WTC11 (cell line): ENCODE measurements around the gene DBX1. TPM values are rescaled to one million over a fixed set of nuclear protein-coding genes. Genes with fewer than 3 reads are reported as not detected.

ENCODE experiments used
- ATAC-seq: fragments of 200-7000 bp; cut with Tn5 transposase; 2 replicates; pipeline ENCODE4 v1.10.0; 2021; ENCODE audit warnings: mild to moderate bottlenecking, moderate library complexity
- CTCF ChIA-PET: fragments of 300-600 bp; sonication (Branson Sonifier 250); formaldehyde crosslinking; loops from one replicate; lab custom pipeline; 2021; ENCODE audit warnings: antibody characterized with exemption; lab: Charles Lee
- POLR2A ChIA-PET: fragments of 350-600 bp; sonication (Branson Sonifier 250); formaldehyde crosslinking; loops from one replicate; lab custom pipeline; 2021; ENCODE audit warnings: antibody characterized with exemption; lab: Charles Lee
- DNase-seq: peaks from one replicate; pipeline ENCODE4 v3.0.0; 2021; ENCODE audit warnings: low spot score
- H3K27ac Mint-ChIP-seq: 2 replicates; pipeline ENCODE4 v1.8.0; 2021; ENCODE audit warnings: mixed read lengths
- H3K27me3 Mint-ChIP-seq: 2 replicates; pipeline ENCODE4 v1.8.0; 2021; ENCODE audit warnings: low read depth, mild to moderate bottlenecking, moderate library complexity, mixed read lengths
- H3K36me3 Mint-ChIP-seq: 2 replicates; pipeline ENCODE4 v1.8.0; 2021; ENCODE audit warnings: mixed read lengths
- H3K4me1 Mint-ChIP-seq: 2 replicates; pipeline ENCODE4 v1.8.0; 2022; ENCODE audit warnings: mixed read lengths
- H3K4me3 Mint-ChIP-seq: 2 replicates; pipeline ENCODE4 v1.8.0; 2021; ENCODE audit warnings: mild to moderate bottlenecking, moderate library complexity, mixed read lengths
- H3K9me3 Mint-ChIP-seq: 2 replicates; pipeline ENCODE4 v1.8.0; 2021; ENCODE audit warnings: mixed read lengths
- ARID4B ChIP-seq: sonication (generic); formaldehyde crosslinking; IDR thresholded peaks from 2 replicates; pipeline ENCODE4 v1.8.0; 2023; ENCODE audit warnings: missing genetic modification reagents, mild to moderate bottlenecking, borderline replicate concordance
- ATF1 ChIP-seq: sonication (generic); formaldehyde crosslinking; IDR thresholded peaks from 2 replicates; pipeline ENCODE4 v1.8.1; 2023; ENCODE audit warnings: mild to moderate bottlenecking, moderate library complexity, missing genetic modification reagents
- ATF3 ChIP-seq: sonication (generic); formaldehyde crosslinking; conservative IDR thresholded peaks from 2 replicates; pipeline ENCODE4 v1.8.1; 2022; ENCODE audit warnings: mild to moderate bottlenecking, missing genetic modification reagents
- CTCF ChIP-seq: fragments of 200-600 bp; IDR thresholded peaks from 2 replicates; pipeline ENCODE4 v1.8.0; 2022; ENCODE audit warnings: antibody characterized with exemption
- ELF4 ChIP-seq: sonication (generic); formaldehyde crosslinking; IDR thresholded peaks from 2 replicates; pipeline ENCODE4 v1.8.1; 2022; ENCODE audit warnings: low read depth, mild to moderate bottlenecking, moderate library complexity, missing genetic modification reagents
- EMX1 ChIP-seq: fragments of 250-450 bp; sonication (Bioruptor Pico); IDR thresholded peaks from 2 replicates; pipeline ENCODE4 v1.8.0; 2021; ENCODE audit warnings: mild to moderate bottlenecking
- ETV6 ChIP-seq: sonication (generic); formaldehyde crosslinking; IDR thresholded peaks from 2 replicates; pipeline ENCODE4 v1.8.1; 2022; ENCODE audit warnings: mild to moderate bottlenecking, missing genetic modification reagents
- FOXJ3 ChIP-seq: sonication (generic); formaldehyde crosslinking; IDR thresholded peaks from 2 replicates; pipeline ENCODE4 v1.9.0; 2021; ENCODE audit warnings: missing genetic modification reagents, mild to moderate bottlenecking, borderline replicate concordance
- FOXK1 ChIP-seq: sonication (generic); formaldehyde crosslinking; IDR thresholded peaks from 2 replicates; pipeline ENCODE4 v1.8.0; 2022; ENCODE audit warnings: mild to moderate bottlenecking, moderate library complexity, missing genetic modification reagents
- FOXP1 ChIP-seq: sonication (generic); formaldehyde crosslinking; IDR thresholded peaks from 2 replicates; pipeline ENCODE4 v1.8.0; 2022; ENCODE audit warnings: missing genetic modification reagents, mild to moderate bottlenecking, moderate library complexity, borderline replicate concordance
- GTF2I ChIP-seq: fragments of 250-450 bp; sonication (Bioruptor Pico); conservative IDR thresholded peaks from 2 replicates; pipeline ENCODE4 v1.4.0; 2021; ENCODE audit warnings: mild to moderate bottlenecking
- JUN ChIP-seq: sonication (generic); formaldehyde crosslinking; IDR thresholded peaks from 2 replicates; pipeline ENCODE4 v1.8.0; 2023; ENCODE audit warnings: mild to moderate bottlenecking, missing genetic modification reagents
- MXD4 ChIP-seq: fragments of 250-450 bp; sonication (Bioruptor Pico); IDR thresholded peaks from 2 replicates; pipeline ENCODE4 v1.8.0; 2021; ENCODE audit warnings: mild to moderate bottlenecking, moderate library complexity, borderline replicate concordance
- MYBL2 ChIP-seq: sonication (generic); formaldehyde crosslinking; IDR thresholded peaks from 2 replicates; pipeline ENCODE4 v1.8.1; 2023; ENCODE audit warnings: mild to moderate bottlenecking, moderate library complexity, missing genetic modification reagents
- NFYB ChIP-seq: sonication (generic); formaldehyde crosslinking; conservative IDR thresholded peaks from 2 replicates; pipeline ENCODE4 v1.8.0; 2022; ENCODE audit warnings: low read depth, missing genetic modification reagents
- OVOL2 ChIP-seq: fragments of 250-450 bp; sonication (Bioruptor Pico); IDR thresholded peaks from 2 replicates; pipeline ENCODE4 v1.9.0; 2021; ENCODE audit warnings: mild to moderate bottlenecking, borderline replicate concordance
- PREB ChIP-seq: sonication (generic); formaldehyde crosslinking; IDR thresholded peaks from 2 replicates; pipeline ENCODE4 v1.8.1; 2022; ENCODE audit warnings: mild to moderate bottlenecking, missing genetic modification reagents, moderate library complexity, borderline replicate concordance
- TEAD1 ChIP-seq: sonication (generic); formaldehyde crosslinking; IDR thresholded peaks from 2 replicates; pipeline ENCODE4 v1.8.0; 2022; ENCODE audit warnings: mild to moderate bottlenecking, missing genetic modification reagents
- TEAD4 ChIP-seq: sonication (generic); formaldehyde crosslinking; IDR thresholded peaks from 2 replicates; pipeline ENCODE4 v1.8.0; 2022; ENCODE audit warnings: mild to moderate bottlenecking, missing genetic modification reagents
- TP53 ChIP-seq: sonication (generic); formaldehyde crosslinking; IDR thresholded peaks from 2 replicates; pipeline ENCODE4 v1.8.1; 2023; ENCODE audit warnings: mild to moderate bottlenecking, missing genetic modification reagents
- ZNF121 ChIP-seq: sonication (generic); formaldehyde crosslinking; IDR thresholded peaks from 2 replicates; pipeline ENCODE4 v1.8.0; 2023; ENCODE audit warnings: missing genetic modification reagents
- ZNF138 ChIP-seq: sonication (generic); formaldehyde crosslinking; conservative IDR thresholded peaks from 2 replicates; pipeline ENCODE4 v1.8.1; 2022; ENCODE audit warnings: mild to moderate bottlenecking, moderate library complexity, missing genetic modification reagents
- ZNF416 ChIP-seq: fragments of 250-450 bp; sonication (Bioruptor Pico); IDR thresholded peaks from 2 replicates; pipeline ENCODE4 v1.9.0; 2021; ENCODE audit warnings: mild to moderate bottlenecking, inconsistent platforms
- total RNA-seq: library from RNA; stranded (reverse); gene quantifications from 3 replicates; pipeline ENCODE4 v1.2.3, GENCODE V29; 2021
- TF ChIP-seq, protein P1 (sequence below): sonication (generic); formaldehyde crosslinking; IDR thresholded peaks from 2 replicates; pipeline ENCODE4 v1.8.1; 2023; ENCODE audit warnings: mild to moderate bottlenecking, missing genetic modification reagents
- TF ChIP-seq, protein P2 (sequence below): sonication (generic); formaldehyde crosslinking; IDR thresholded peaks from 2 replicates; pipeline ENCODE4 v1.8.1; 2023; ENCODE audit warnings: mild to moderate bottlenecking, missing genetic modification reagents, moderate library complexity
- TF ChIP-seq, protein P3 (sequence below): sonication (generic); formaldehyde crosslinking; IDR thresholded peaks from 2 replicates; pipeline ENCODE4 v1.8.1; 2023; ENCODE audit warnings: mild to moderate bottlenecking, missing genetic modification reagents

Gene DBX1
- total RNA-seq, 1 experiment from 2014 or later: 0.24 TPM

GRCh38 chr11:20203831-20204230 lies 43.6 kb upstream of the DBX1 start:
- no peak overlapping the region for H3K27ac Mint-ChIP-seq
- TF ChIP-seq FOXJ3 (no peak), ARID4B (CRISPR knock-in tag) (no peak), FOXP1 (CRISPR knock-in tag) (no peak), ZNF416 (CRISPR knock-in tag) (no peak), ELF4 (CRISPR knock-in tag) (no peak), FOXK1 (CRISPR knock-in tag) (no peak), ZNF138 (CRISPR knock-in tag) (no peak), NFYB (no peak), ATF3 (no peak), EMX1 (CRISPR knock-in tag) (no peak), GTF2I (CRISPR knock-in tag) (no peak), ATF1 (CRISPR knock-in tag) (no peak), TP53 (CRISPR knock-in tag) (no peak)
- TF ChIP-seq, protein P1, sequence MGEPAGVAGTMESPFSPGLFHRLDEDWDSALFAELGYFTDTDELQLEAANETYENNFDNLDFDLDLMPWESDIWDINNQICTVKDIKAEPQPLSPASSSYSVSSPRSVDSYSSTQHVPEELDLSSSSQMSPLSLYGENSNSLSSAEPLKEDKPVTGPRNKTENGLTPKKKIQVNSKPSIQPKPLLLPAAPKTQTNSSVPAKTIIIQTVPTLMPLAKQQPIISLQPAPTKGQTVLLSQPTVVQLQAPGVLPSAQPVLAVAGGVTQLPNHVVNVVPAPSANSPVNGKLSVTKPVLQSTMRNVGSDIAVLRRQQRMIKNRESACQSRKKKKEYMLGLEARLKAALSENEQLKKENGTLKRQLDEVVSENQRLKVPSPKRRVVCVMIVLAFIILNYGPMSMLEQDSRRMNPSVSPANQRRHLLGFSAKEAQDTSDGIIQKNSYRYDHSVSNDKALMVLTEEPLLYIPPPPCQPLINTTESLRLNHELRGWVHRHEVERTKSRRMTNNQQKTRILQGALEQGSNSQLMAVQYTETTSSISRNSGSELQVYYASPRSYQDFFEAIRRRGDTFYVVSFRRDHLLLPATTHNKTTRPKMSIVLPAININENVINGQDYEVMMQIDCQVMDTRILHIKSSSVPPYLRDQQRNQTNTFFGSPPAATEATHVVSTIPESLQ (CRISPR knock-in tag): no peak
- TF ChIP-seq, protein P2, sequence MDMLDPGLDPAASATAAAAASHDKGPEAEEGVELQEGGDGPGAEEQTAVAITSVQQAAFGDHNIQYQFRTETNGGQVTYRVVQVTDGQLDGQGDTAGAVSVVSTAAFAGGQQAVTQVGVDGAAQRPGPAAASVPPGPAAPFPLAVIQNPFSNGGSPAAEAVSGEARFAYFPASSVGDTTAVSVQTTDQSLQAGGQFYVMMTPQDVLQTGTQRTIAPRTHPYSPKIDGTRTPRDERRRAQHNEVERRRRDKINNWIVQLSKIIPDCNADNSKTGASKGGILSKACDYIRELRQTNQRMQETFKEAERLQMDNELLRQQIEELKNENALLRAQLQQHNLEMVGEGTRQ (CRISPR knock-in tag): no peak
- TF ChIP-seq, protein P3, sequence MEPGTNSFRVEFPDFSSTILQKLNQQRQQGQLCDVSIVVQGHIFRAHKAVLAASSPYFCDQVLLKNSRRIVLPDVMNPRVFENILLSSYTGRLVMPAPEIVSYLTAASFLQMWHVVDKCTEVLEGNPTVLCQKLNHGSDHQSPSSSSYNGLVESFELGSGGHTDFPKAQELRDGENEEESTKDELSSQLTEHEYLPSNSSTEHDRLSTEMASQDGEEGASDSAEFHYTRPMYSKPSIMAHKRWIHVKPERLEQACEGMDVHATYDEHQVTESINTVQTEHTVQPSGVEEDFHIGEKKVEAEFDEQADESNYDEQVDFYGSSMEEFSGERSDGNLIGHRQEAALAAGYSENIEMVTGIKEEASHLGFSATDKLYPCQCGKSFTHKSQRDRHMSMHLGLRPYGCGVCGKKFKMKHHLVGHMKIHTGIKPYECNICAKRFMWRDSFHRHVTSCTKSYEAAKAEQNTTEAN (CRISPR knock-in tag): no peak
- TF ChIP-seq, all 79 proteins: peak for 0
- Mint-ChIP-seq H3K4me3 (no peak overlapping the region), H3K4me1 (peaks cover 28% of the 10 kb centered on the region), H3K36me3 (peaks cover 3% of the 10 kb centered on the region; the same call in 1 of the 2 replicates), H3K9me3 (peaks cover 3% of the 10 kb centered on the region; the same call in 1 of the 2 replicates), H3K27me3 (peaks cover 100% of the 10 kb centered on the region)
- no peak for DNase-seq
- ATAC-seq: no peak
- ChIA-PET CTCF (interaction anchor here (0.7 kb wide), 1 partner anchor 250 kb away, joined by 3 read pairs; no protein-coding TSS in a partner anchor), POLR2A (no interaction called here)

DNA sequence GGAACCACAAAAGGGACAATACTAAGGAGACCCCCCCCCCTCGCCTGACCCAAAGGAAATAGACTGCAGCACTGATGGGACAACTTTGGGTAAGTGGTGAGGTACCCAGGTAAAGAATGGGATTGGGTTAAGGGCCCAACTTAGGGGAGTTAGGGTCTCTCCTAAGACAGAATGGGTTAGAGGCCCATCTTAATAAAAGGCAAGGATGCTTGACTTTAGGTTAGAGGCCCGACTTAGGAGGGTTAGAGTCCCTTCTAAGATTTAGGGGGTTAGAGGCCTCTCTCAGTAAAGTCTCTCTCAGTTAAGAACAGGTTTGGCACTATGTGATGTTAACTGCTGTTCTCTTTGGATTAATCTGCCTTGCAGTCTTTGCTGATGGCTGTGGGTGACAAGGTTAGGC lies 41.0 kb upstream of the DBX1 start:
- Mint-ChIP-seq H3K36me3 (peaks cover 3% of the 10 kb centered on the region; the same call in 1 of the 2 replicates), H3K4me3 (no peak overlapping the region), H3K9me3 (peaks cover 3% of the 10 kb centered on the region; the same call in 1 of the 2 replicates), H3K4me1 (peaks cover 7% of the 10 kb centered on the region), H3K27ac (no peak overlapping the region), H3K27me3 (peaks cover 100% of the 10 kb centered on the region)
- CTCF ChIA-PET: no interaction called here
- no peak; the same call in 1 of the 2 replicates for ATAC-seq
- POLR2A ChIA-PET: no interaction called here
- DNase-seq: no peak
- TF ChIP-seq TEAD1 (CRISPR knock-in tag) (no peak), JUN (CRISPR knock-in tag) (no peak), TEAD4 (CRISPR knock-in tag) (no peak), ETV6 (no peak), CTCF (no peak), ELF4 (CRISPR knock-in tag) (no peak), OVOL2 (CRISPR knock-in tag) (no peak), ZNF121 (CRISPR knock-in tag) (no peak), MXD4 (no peak), PREB (CRISPR knock-in tag) (no peak), MYBL2 (no peak)
